Activated naive CD8-positive, alpha-beta T cell treated with anti-CD3 and anti-CD28 coated beads, Interleukin-2, amount 50 U/mL, for 24 hours (primary cell): Measurements from ENCODE around the gene MICAL3.

Experiments
- ATAC-seq: fragments of 150-1000 bp; cut with Tn5 transposase; one replicate; pipeline ENCODE4 v1.10.0; 2021
- DNase-seq: peaks from one replicate; pipeline ENCODE4 v3.0.0; 2021
- H3K27ac Mint-ChIP-seq: one replicate; pipeline ENCODE4 v1.8.0; 2021; ENCODE audit warnings: mild to moderate bottlenecking, mixed read lengths
- H3K27me3 Mint-ChIP-seq: one replicate; pipeline ENCODE4 v1.8.0; 2021; ENCODE audit warnings: mixed read lengths
- H3K36me3 Mint-ChIP-seq: one replicate; pipeline ENCODE4 v1.8.0; 2021; ENCODE audit warnings: low read depth, mixed read lengths
- H3K4me1 Mint-ChIP-seq: one replicate; pipeline ENCODE4 v1.8.0; 2021; ENCODE audit warnings: mixed read lengths
- H3K4me3 Mint-ChIP-seq: one replicate; pipeline ENCODE4 v1.8.0; 2021; ENCODE audit warnings: mild to moderate bottlenecking, moderate library complexity, mixed read lengths
- H3K9me3 Mint-ChIP-seq: one replicate; pipeline ENCODE4 v1.8.0; 2021; ENCODE audit warnings: mixed read lengths

The MICAL3 gene

GRCh38 chr22:17969701-17970113 lies 54.7 kb downstream of the MICAL3 start:
- H3K36me3 Mint-ChIP-seq, result peaks cover 7% of the 10 kb centered on the region
- H3K27me3 Mint-ChIP-seq, result no peaks in the 10 kb centered on the region
- no peak overlapping the region for H3K4me3 Mint-ChIP-seq
- no peaks in the 10 kb centered on the region for H3K9me3 Mint-ChIP-seq
- no peak for ATAC-seq
- no peak overlapping the region for H3K27ac Mint-ChIP-seq
- H3K4me1 Mint-ChIP-seq, result peaks cover 21% of the 10 kb centered on the region
- DNase-seq, result no peak

GRCh38 chr22:17968126-17968525 lies 56.2 kb downstream of the MICAL3 start:
- peaks cover 4% of the 10 kb centered on the region for H3K36me3 Mint-ChIP-seq
- DNase-seq, result no peak
- H3K4me3 Mint-ChIP-seq, result no peak overlapping the region
- H3K4me1 Mint-ChIP-seq, result peaks cover 21% of the 10 kb centered on the region
- H3K9me3 Mint-ChIP-seq, result no peaks in the 10 kb centered on the region
- ATAC-seq, result no peak
- no peak overlapping the region for H3K27ac Mint-ChIP-seq
- no peaks in the 10 kb centered on the region for H3K27me3 Mint-ChIP-seq

- Mint-ChIP-seq H3K36me3 (peaks cover 11% of the 10 kb centered on the region), H3K4me3 (no peak overlapping the region), H3K4me1 (peaks cover 20% of the 10 kb centered on the region), H3K9me3 (no peaks in the 10 kb centered on the region), H3K27me3 (no peaks in the 10 kb centered on the region), H3K27ac (peak overlapping the region; percentile 37)
- no peak for ATAC-seq
- no peak for DNase-seq
These were observed 58.0 kb downstream of the MICAL3 start for GRCh38 chr22:17966403-17966717.

GRCh38 chr22:17965538-17966402 lies 58.6 kb downstream of the MICAL3 start:
- ATAC-seq, result no peak
- Mint-ChIP-seq H3K4me3 (no peak overlapping the region), H3K27me3 (no peaks in the 10 kb centered on the region), H3K36me3 (peaks cover 11% of the 10 kb centered on the region), H3K4me1 (peaks cover 18% of the 10 kb centered on the region), H3K27ac (peak overlapping the region; percentile 37), H3K9me3 (no peaks in the 10 kb centered on the region)
- no peak for DNase-seq

GRCh38 chr22:17964643-17965042 lies 59.7 kb downstream of the MICAL3 start:
- Mint-ChIP-seq H3K27ac (no peak overlapping the region), H3K36me3 (peaks cover 10% of the 10 kb centered on the region), H3K9me3 (no peaks in the 10 kb centered on the region), H3K4me3 (no peak overlapping the region), H3K4me1 (peaks cover 17% of the 10 kb centered on the region), H3K27me3 (no peaks in the 10 kb centered on the region)
- DNase-seq (no peak), ATAC-seq (peak; percentile 49)

GRCh38 chr22:17964156-17964555 lies 60.2 kb downstream of the MICAL3 start:
- Mint-ChIP-seq H3K27me3 (no peaks in the 10 kb centered on the region), H3K9me3 (no peaks in the 10 kb centered on the region), H3K27ac (no peak overlapping the region)

GRCh38 chr22:17963015-17963414 lies 61.3 kb downstream of the MICAL3 start:
- DNase-seq, result no peak
- peaks cover 17% of the 10 kb centered on the region for H3K4me1 Mint-ChIP-seq
- H3K4me3 Mint-ChIP-seq, result no peak overlapping the region
- H3K9me3 Mint-ChIP-seq, result no peaks in the 10 kb centered on the region
- no peak for ATAC-seq
- H3K36me3 Mint-ChIP-seq, result peaks cover 7% of the 10 kb centered on the region
- H3K27me3 Mint-ChIP-seq, result no peaks in the 10 kb centered on the region
- no peak overlapping the region for H3K27ac Mint-ChIP-seq

More at GRCh38 chr22:17964156-17964555, 60.2 kb downstream of the MICAL3 start:
- H3K36me3 Mint-ChIP-seq, result peaks cover 7% of the 10 kb centered on the region
- DNase-seq, result no peak
- no peak for ATAC-seq
- H3K4me1 Mint-ChIP-seq, result peaks cover 17% of the 10 kb centered on the region
- H3K4me3 Mint-ChIP-seq, result no peak overlapping the region

- DNase-seq (no peak), ATAC-seq (no peak)
- Mint-ChIP-seq H3K27ac (no peak overlapping the region), H3K4me3 (no peak overlapping the region), H3K9me3 (no peaks in the 10 kb centered on the region), H3K36me3 (peaks cover 7% of the 10 kb centered on the region), H3K4me1 (peaks cover 17% of the 10 kb centered on the region), H3K27me3 (no peaks in the 10 kb centered on the region)
These were observed 62.2 kb downstream of the MICAL3 start for GRCh38 chr22:17962168-17962567.

GRCh38 chr22:17961446-17961729 lies 63.0 kb downstream of the MICAL3 start:
- H3K27ac Mint-ChIP-seq, result no peak overlapping the region
- no peak overlapping the region for H3K4me3 Mint-ChIP-seq
- no peaks in the 10 kb centered on the region for H3K9me3 Mint-ChIP-seq
- no peaks in the 10 kb centered on the region for H3K27me3 Mint-ChIP-seq
- ATAC-seq (no peak), DNase-seq (no peak)
- H3K4me1 Mint-ChIP-seq, result peaks cover 13% of the 10 kb centered on the region
- peaks cover 7% of the 10 kb centered on the region for H3K36me3 Mint-ChIP-seq

GRCh38 chr22:17960695-17961445 lies 63.5 kb downstream of the MICAL3 start:
- DNase-seq (no peak), ATAC-seq (no peak)
- no peak overlapping the region for H3K27ac Mint-ChIP-seq
- H3K9me3 Mint-ChIP-seq, result no peaks in the 10 kb centered on the region
- H3K36me3 Mint-ChIP-seq, result peaks cover 7% of the 10 kb centered on the region
- H3K4me3 Mint-ChIP-seq, result no peak overlapping the region
- peaks cover 8% of the 10 kb centered on the region for H3K4me1 Mint-ChIP-seq
- H3K27me3 Mint-ChIP-seq, result no peaks in the 10 kb centered on the region

- DNase-seq, result no peak
- no peak overlapping the region for H3K4me3 Mint-ChIP-seq
These were observed 64.3 kb downstream of the MICAL3 start for GRCh38 chr22:17960011-17960410.

GRCh38 chr22:17958166-17958565 lies 66.2 kb downstream of the MICAL3 start:
- no peak for ATAC-seq
- DNase-seq, result no peak
- Mint-ChIP-seq H3K27me3 (no peaks in the 10 kb centered on the region), H3K4me3 (no peak overlapping the region), H3K9me3 (no peaks in the 10 kb centered on the region), H3K27ac (no peak overlapping the region), H3K36me3 (peaks cover 7% of the 10 kb centered on the region), H3K4me1 (peaks cover 7% of the 10 kb centered on the region)

More at GRCh38 chr22:17960011-17960410, 64.3 kb downstream of the MICAL3 start:
- no peaks in the 10 kb centered on the region for H3K27me3 Mint-ChIP-seq
- H3K4me1 Mint-ChIP-seq, result peaks cover 7% of the 10 kb centered on the region
- H3K27ac Mint-ChIP-seq, result no peak overlapping the region
- ATAC-seq, result no peak
- peaks cover 7% of the 10 kb centered on the region for H3K36me3 Mint-ChIP-seq
- no peaks in the 10 kb centered on the region for H3K9me3 Mint-ChIP-seq

- Mint-ChIP-seq H3K27me3 (no peaks in the 10 kb centered on the region), H3K36me3 (peaks cover 7% of the 10 kb centered on the region), H3K4me3 (no peak overlapping the region), H3K9me3 (no peaks in the 10 kb centered on the region), H3K4me1 (peaks cover 7% of the 10 kb centered on the region), H3K27ac (no peak overlapping the region)
- DNase-seq (no peak), ATAC-seq (no peak)
These were observed 66.7 kb downstream of the MICAL3 start for GRCh38 chr22:17957693-17958092.

GRCh38 chr22:17957204-17957603 lies 67.2 kb downstream of the MICAL3 start:
- Mint-ChIP-seq H3K27ac (no peak overlapping the region), H3K27me3 (no peaks in the 10 kb centered on the region), H3K4me3 (no peak overlapping the region), H3K36me3 (peaks cover 5% of the 10 kb centered on the region), H3K4me1 (peaks cover 10% of the 10 kb centered on the region), H3K9me3 (no peaks in the 10 kb centered on the region)
- DNase-seq (no peak), ATAC-seq (no peak)

- no peaks in the 10 kb centered on the region for H3K36me3 Mint-ChIP-seq
- H3K27me3 Mint-ChIP-seq, result no peaks in the 10 kb centered on the region
- H3K9me3 Mint-ChIP-seq, result no peaks in the 10 kb centered on the region
- no peak for ATAC-seq
- DNase-seq, result no peak
- H3K4me1 Mint-ChIP-seq, result peaks cover 8% of the 10 kb centered on the region
- H3K4me3 Mint-ChIP-seq, result no peak overlapping the region
- no peak overlapping the region for H3K27ac Mint-ChIP-seq
These were observed 67.7 kb downstream of the MICAL3 start for GRCh38 chr22:17956630-17957029.
